Upper lobe of left lung (tissue), 4 donors: ENCODE measurements around the gene RNF17.

Experiments
- CTCF ChIP-seq, 6 experiments: fragments of 450-650 bp in 4 of 6; fragments of 200-600 bp in 2 of 6; sonication (generic) in 2 of 6; IDR thresholded peaks; one replicate each; pipeline ENCODE4 v1.5.1; 2016 to 2019; ENCODE audit warnings: antibody characterized with exemption in 6 of 6
- POLR2AphosphoS5 ChIP-seq, 2 donors: sonication (generic); formaldehyde crosslinking; IDR thresholded peaks; one replicate each; pipeline ENCODE4 v1.5.1; 2017; ENCODE audit warnings: antibody characterized with exemption in 2 of 2

GRCh38 chr13:24717217-24717616 is 46.8 kb upstream of the RNF17 start:
- TF ChIP-seq CTCF (IDR thresholded peaks at IDR 0.05) (no peak), POLR2AphosphoS5 (IDR thresholded peaks at IDR 0.05) (no peak)
